ENCODE data around the gene SPATA3. TPM values are rescaled to one million over a fixed set of nuclear protein-coding genes. Genes with fewer than 3 reads are reported as not detected.
A peak's percentile ranks its signal among the peaks of the same experiment; 100 is the strongest.
"Not testable (repeated sequence)": the region's sequence is repeated elsewhere in the genome, so short reads cannot be mapped to it uniquely, and the experiment has no call there.

SPATA3 gene
- total and polyA plus RNA-seq, 2 of the 8 experiments (the other 6 are each of a cell fraction or from before 2014, with no cell fraction given): not detected

- TF ChIP-seq RAD21 (IDR thresholded peaks at IDR 0.05 in 1 of 2, conservative IDR thresholded peaks at IDR 0.05 in 1 of 2; ENCODE audit: low read depth in 2 of 2, low read length in 2 of 2): no peak
These were observed 7.3 kb downstream of the SPATA3 start (continued) for GRCh38 chr2:231003186-231003585.

GRCh38 chr2:231004930-231005329, 9.0 kb downstream of the SPATA3 start:
- Histone ChIP-seq H3K56ac (replicated peaks; ENCODE audit: insufficient read length, low read depth, low read length) (peak overlapping the region; percentile 99), H2AK5ac (ENCODE audit: low read depth, low read length) (peak overlapping the region; percentile 25; the same call in 1 of the 2 replicates)
- not testable (repeated sequence) for H3K36me3 ChIP-seq (ENCODE audit: control insufficient read depth in 2 of 4, insufficient read depth in 4 of 4, low read length in 3 of 4); H2BK120ac ChIP-seq (replicated peaks; ENCODE audit: low read depth, low read length); H3K27ac ChIP-seq (ENCODE audit: low read depth, low read length); H3K27me3 ChIP-seq (replicated peaks in 1 of 4; ENCODE audit: control insufficient read depth in 3 of 4, extremely low read depth in 1 of 4, insufficient read depth in 3 of 4, low read length in 3 of 4); H3K18ac ChIP-seq (ENCODE audit: extremely low read depth, low read length); H3K79me1 ChIP-seq (ENCODE audit: low read depth, low read length); H4K8ac ChIP-seq (ENCODE audit: extremely low read depth, insufficient read depth, low read length); H3K4me2 ChIP-seq (ENCODE audit: insufficient read depth in 1 of 2, low read depth in 2 of 2, low read length in 2 of 2); H3K9me3 ChIP-seq (ENCODE audit: insufficient read depth in 2 of 2, low read depth in 1 of 2, low read length in 1 of 2); H3K9ac ChIP-seq (replicated peaks in 1 of 4; ENCODE audit: extremely low read depth in 1 of 4, low read depth in 3 of 4, low read length in 3 of 4); H2BK12ac ChIP-seq (ENCODE audit: low read depth, low read length); H4K91ac ChIP-seq (replicated peaks; ENCODE audit: insufficient read length, low read length); H2AFZ ChIP-seq (ENCODE audit: low read length); H2BK15ac ChIP-seq (ENCODE audit: low read length); H3K4ac ChIP-seq (replicated peaks; ENCODE audit: insufficient read length, low read depth, low read length); H3K79me2 ChIP-seq (ENCODE audit: control insufficient read depth in 1 of 2, insufficient read depth in 2 of 2, low read length in 2 of 2); H3K4me1 ChIP-seq (replicated peaks in 1 of 4; ENCODE audit: control insufficient read depth in 3 of 4, insufficient read depth in 4 of 4, low read length in 3 of 4); H4K20me1 ChIP-seq (replicated peaks in 1 of 2; ENCODE audit: control insufficient read depth in 1 of 2, insufficient read depth in 2 of 2, low read length in 2 of 2); H2BK20ac ChIP-seq (ENCODE audit: low read length); H3K14ac ChIP-seq (ENCODE audit: insufficient read length); H3K23ac ChIP-seq (ENCODE audit: insufficient read length); H4K5ac ChIP-seq (ENCODE audit: insufficient read length, low read depth, low read length); DNase-seq (ENCODE audit: low read depth in 1 of 2, low spot score in 2 of 2); H3K4me3 ChIP-seq (ENCODE audit: extremely low read depth in 1 of 4, insufficient read depth in 2 of 4, low read depth in 3 of 4, low read length in 4 of 4); FAIRE-seq; H3K23me2 ChIP-seq (ENCODE audit: low read depth, low read length); H2BK5ac ChIP-seq (ENCODE audit: low read depth, low read length)
- ChIA-PET POLR2A (ENCODE audit: partially characterized antibody) (interaction anchor here (0.7 kb wide), 1 partner anchor 509 kb away, joined by 3 read pairs; no protein-coding TSS in a partner anchor), CTCF (ENCODE audit: partially characterized antibody) (interaction anchor here (0.8 to 2.0 kb wide), 4 partner anchors 17 to 91 kb away, joined by 3 to 5 read pairs (median 3); no protein-coding TSS in a partner anchor)
